Measurements from ENCODE around the gene LRRC3. TPM values are rescaled to one million over a fixed set of nuclear protein-coding genes. Genes with fewer than 3 reads are reported as not detected.

Gene LRRC3
- total RNA-seq, 4 donors from 2014 or later: 1.7 to 6.6 (median 2.2) TPM

- no peak for TF ChIP-seq CTCF (IDR thresholded peaks at IDR 0.05)
- Histone ChIP-seq H3K9me3 (no peaks in the 10 kb centered on the region), H3K4me1 (no peaks in the 10 kb centered on the region), H3K27me3 (no peaks in the 10 kb centered on the region), H3K27ac (no peak overlapping the region), H3K4me3 (no peak overlapping the region), H3K36me3 (no peaks in the 10 kb centered on the region)
- DNase-seq: no peak
Measured at GRCh38 chr21:44471996-44472395, 16.7 kb downstream of the LRRC3 start.

- TF ChIP-seq POLR2A (IDR thresholded peaks at IDR 0.05) (no peak), CTCF (IDR thresholded peaks at IDR 0.05) (no peak)
- H3K27me3 ChIP-seq: no peaks in the 10 kb centered on the region
- no peak for DNase-seq
- no peak overlapping the region for H3K4me3 ChIP-seq
- H3K27ac ChIP-seq: no peak overlapping the region
- H3K36me3 ChIP-seq: no peaks in the 10 kb centered on the region
- H3K4me1 ChIP-seq: no peaks in the 10 kb centered on the region
- H3K9me3 ChIP-seq: no peaks in the 10 kb centered on the region
Measured at GRCh38 chr21:44473915-44474555, 18.7 kb downstream of the LRRC3 start.

GRCh38 chr21:44475266-44475845 lies 20.0 kb downstream of the LRRC3 start:
- no peak for DNase-seq
- Histone ChIP-seq H3K27ac (no peak overlapping the region), H3K9me3 (no peaks in the 10 kb centered on the region), H3K4me1 (no peaks in the 10 kb centered on the region), H3K27me3 (no peaks in the 10 kb centered on the region), H3K4me3 (no peak overlapping the region), H3K36me3 (no peaks in the 10 kb centered on the region)
- no peak for TF ChIP-seq CTCF (IDR thresholded peaks at IDR 0.05)

GRCh38 chr21:44477131-44477530 lies 21.8 kb downstream of the LRRC3 start:
- Histone ChIP-seq H3K27ac (no peak overlapping the region), H3K4me3 (no peak overlapping the region), H3K9me3 (no peaks in the 10 kb centered on the region), H3K36me3 (no peaks in the 10 kb centered on the region), H3K4me1 (no peaks in the 10 kb centered on the region), H3K27me3 (no peaks in the 10 kb centered on the region)
- DNase-seq: peak in 1 of 3 donors; percentile 41
- no peak for TF ChIP-seq CTCF (IDR thresholded peaks at IDR 0.05)
- TF ChIP-seq POLR2A (IDR thresholded peaks at IDR 0.05): no peak

- TF ChIP-seq POLR2A (IDR thresholded peaks at IDR 0.05): no peak
- no peak for TF ChIP-seq CTCF (IDR thresholded peaks at IDR 0.05)
- DNase-seq: peak in 1 of 3 donors; percentile 32
- no peaks in the 10 kb centered on the region for H3K36me3 ChIP-seq
Measured at GRCh38 chr21:44477712-44478111, 22.4 kb downstream of the LRRC3 start.

More at GRCh38 chr21:44477712-44478111, 22.4 kb downstream of the LRRC3 start:
- Histone ChIP-seq H3K4me3 (no peak overlapping the region), H3K4me1 (no peaks in the 10 kb centered on the region), H3K9me3 (no peaks in the 10 kb centered on the region), H3K27ac (no peak overlapping the region), H3K27me3 (no peaks in the 10 kb centered on the region)

All from Peyer's patch (tissue), 4 donors.